PC-9 (cell line): Measurements from ENCODE around the gene PHLDB2. TPM values are rescaled to one million over a fixed set of nuclear protein-coding genes. Genes with fewer than 3 reads are reported as not detected.

Source experiments
- BruUV-seq: library from RNA; stranded (reverse); fragments of 400-500 nt; replicated peaks from 2 replicates; lab custom pipeline; 2021; lab: Mats Ljungman, UMichigan
- CTCF ChIA-PET: fragments of 300-600 bp; sonication (Branson Sonifier 250); formaldehyde crosslinking; loops from one replicate; lab custom pipeline; 2022; ENCODE audit warnings: antibody characterized with exemption; lab: Charles Lee
- POLR2A ChIA-PET: fragments of 300-600 bp; sonication (Branson Sonifier 250); formaldehyde crosslinking; loops from one replicate; lab custom pipeline; 2022; ENCODE audit warnings: antibody characterized with exemption; ENCODE audit not compliant: unreplicated experiment; lab: Charles Lee
- DNase-seq, 2 experiments: peaks; one replicate each; pipeline versions ENCODE4 v3.0.0 to v3.0.0-alpha.2; 2015 to 2022; ENCODE audit warnings: mixed read lengths in 1 of 2
- H2AFZ ChIP-seq: fragments of 200-600 bp; sonication (generic); 2 replicates; pipeline ENCODE4 v1.8.1; 2017; ENCODE audit warnings: antibody characterized with exemption
- H3F3A ChIP-seq: fragments of 200-600 bp; sonication (generic); 2 replicates; pipeline ENCODE4 v1.8.1; 2017; ENCODE audit warnings: antibody characterized with exemption, mild to moderate bottlenecking, low read depth; ENCODE audit not compliant: insufficient read depth
- H3K27ac ChIP-seq: fragments of 200-600 bp; sonication (generic); 2 replicates; pipeline ENCODE4 v1.6.1; 2016; ENCODE audit warnings: mixed run types
- H3K27me3 ChIP-seq: fragments of 200-600 bp; sonication (generic); 2 replicates; pipeline ENCODE4 v1.6.1; 2016; ENCODE audit warnings: low read depth, mixed run types; ENCODE audit not compliant: insufficient read depth
- H3K36me3 ChIP-seq: fragments of 200-600 bp; sonication (generic); 2 replicates; pipeline ENCODE4 v1.6.1; 2016; ENCODE audit warnings: low read depth, mixed run types
- H3K4me1 ChIP-seq: fragments of 200-600 bp; sonication (generic); replicated peaks from 2 replicates; pipeline ENCODE4 v1.6.1; 2016; ENCODE audit warnings: mixed run types; ENCODE audit not compliant: insufficient read depth
- H3K4me2 ChIP-seq: fragments of 200-600 bp; sonication (generic); 2 replicates; pipeline ENCODE4 v1.6.1; 2017; ENCODE audit warnings: mixed run types
- H3K4me3 ChIP-seq: fragments of 200-600 bp; sonication (generic); 2 replicates; pipeline ENCODE4 v1.6.1; 2016; ENCODE audit warnings: mixed run types
- H3K79me2 ChIP-seq: fragments of 200-600 bp; sonication (generic); 2 replicates; pipeline ENCODE4 v1.6.1; 2017; ENCODE audit warnings: low read depth, mixed run types
- H3K9me2 ChIP-seq: fragments of 200-600 bp; sonication (generic); 2 replicates; pipeline ENCODE4 v1.8.1; 2017; ENCODE audit warnings: mild to moderate bottlenecking; ENCODE audit not compliant: insufficient read depth
- H3K9me3 ChIP-seq: fragments of 200-600 bp; sonication (generic); 2 replicates; pipeline ENCODE4 v1.8.1; 2016; ENCODE audit warnings: low read depth; ENCODE audit not compliant: insufficient read depth
- H4K20me1 ChIP-seq: fragments of 200-600 bp; sonication (generic); 2 replicates; pipeline ENCODE4 v1.8.1; 2017; ENCODE audit not compliant: insufficient read depth
- EZH2 ChIP-seq: fragments of 200-600 bp; sonication (generic); IDR thresholded peaks from 2 replicates; pipeline ENCODE4 v1.8.0; 2017; ENCODE audit warnings: antibody characterized with exemption, low read depth
- intact Hi-C: fragments of 100-400 bp; cut with micrococcal nuclease; formaldehyde crosslinking; loops from one replicate; pipeline ENCODE4 v1.10.0; 2022; ENCODE audit not compliant: unreplicated experiment
- total RNA-seq: library from RNA; stranded (reverse); gene quantifications from 2 replicates; pipeline ENCODE4 v1.2.3, GENCODE V29; 2021
- TF ChIP-seq, protein P1 (sequence below): fragments of 200-600 bp; sonication (generic); conservative IDR thresholded peaks from 2 replicates; pipeline ENCODE4 v1.6.1; 2017; ENCODE audit warnings: mixed run types, antibody characterized with exemption, mild to moderate bottlenecking, moderate library complexity

PHLDB2 gene
- total RNA-seq, 1 experiment from 2014 or later, result 42.7 TPM

DNA sequence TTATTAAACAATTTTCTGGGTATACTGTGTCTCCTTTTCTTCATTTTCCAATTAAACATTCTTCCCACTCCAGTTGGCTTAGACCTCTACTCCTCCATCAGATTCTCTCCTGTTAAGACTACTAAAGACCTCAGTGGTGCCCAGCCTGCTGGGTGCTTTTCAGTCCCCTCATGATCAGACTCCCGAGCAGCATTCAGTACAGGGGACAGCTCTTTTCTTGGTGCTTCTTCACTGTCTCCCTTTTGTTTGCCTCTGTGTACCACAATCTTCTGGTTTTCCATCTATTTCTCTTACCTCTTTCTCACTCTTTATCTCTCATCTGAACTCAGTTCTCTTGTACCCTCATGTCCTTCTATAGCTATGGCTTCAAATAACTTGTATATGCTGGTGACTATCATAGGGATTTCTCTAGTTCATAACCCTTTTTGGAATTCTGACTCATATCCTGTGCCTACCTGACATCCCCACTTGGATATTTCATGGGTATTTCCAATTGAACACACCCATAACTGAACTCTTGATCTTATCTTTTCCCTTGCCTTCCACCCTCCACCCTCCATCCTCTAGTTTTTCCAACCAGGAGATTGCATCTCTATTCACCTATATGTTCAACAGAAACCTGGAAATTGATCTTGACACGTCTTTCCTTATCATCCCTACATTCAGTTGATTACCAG, 64.2 kb downstream of the PHLDB2 start:
- no peak overlapping the region; the same call in 1 of the 2 replicates for H3K4me3 ChIP-seq
- no peaks in the 10 kb centered on the region for H3K27me3 ChIP-seq
- intact Hi-C loops, result loop anchor here (1.0 to 5.0 kb wide), 7 partner anchors 14 to 206 kb away; no protein-coding TSS in a partner anchor
- H4K20me1 ChIP-seq, result no peaks in the 10 kb centered on the region
- CTCF ChIA-PET, result interaction anchor here (1.0 kb wide), 1 partner anchor 13 kb away, joined by 5 read pairs; no protein-coding TSS in a partner anchor
- TSS peak; percentile 92 for BruUV-seq
- peaks cover 77% of the 10 kb centered on the region for H3K36me3 ChIP-seq
- peak overlapping the region; percentile 63 for H3K4me2 ChIP-seq
- H3F3A ChIP-seq, result peaks cover 56% of the 10 kb centered on the region
- 0 out of 2 replicates have a peak, but pooled peaks cover 4% of the 10 kb centered on the region for H3K9me3 ChIP-seq
- no peaks in the 10 kb centered on the region for H3K9me2 ChIP-seq
- H3K79me2 ChIP-seq, result peaks cover 49% of the 10 kb centered on the region
- H3K4me1 ChIP-seq, result peaks cover 57% of the 10 kb centered on the region
- DNase-seq, result peak; percentile 28 to 88
- TF ChIP-seq, protein P1, sequence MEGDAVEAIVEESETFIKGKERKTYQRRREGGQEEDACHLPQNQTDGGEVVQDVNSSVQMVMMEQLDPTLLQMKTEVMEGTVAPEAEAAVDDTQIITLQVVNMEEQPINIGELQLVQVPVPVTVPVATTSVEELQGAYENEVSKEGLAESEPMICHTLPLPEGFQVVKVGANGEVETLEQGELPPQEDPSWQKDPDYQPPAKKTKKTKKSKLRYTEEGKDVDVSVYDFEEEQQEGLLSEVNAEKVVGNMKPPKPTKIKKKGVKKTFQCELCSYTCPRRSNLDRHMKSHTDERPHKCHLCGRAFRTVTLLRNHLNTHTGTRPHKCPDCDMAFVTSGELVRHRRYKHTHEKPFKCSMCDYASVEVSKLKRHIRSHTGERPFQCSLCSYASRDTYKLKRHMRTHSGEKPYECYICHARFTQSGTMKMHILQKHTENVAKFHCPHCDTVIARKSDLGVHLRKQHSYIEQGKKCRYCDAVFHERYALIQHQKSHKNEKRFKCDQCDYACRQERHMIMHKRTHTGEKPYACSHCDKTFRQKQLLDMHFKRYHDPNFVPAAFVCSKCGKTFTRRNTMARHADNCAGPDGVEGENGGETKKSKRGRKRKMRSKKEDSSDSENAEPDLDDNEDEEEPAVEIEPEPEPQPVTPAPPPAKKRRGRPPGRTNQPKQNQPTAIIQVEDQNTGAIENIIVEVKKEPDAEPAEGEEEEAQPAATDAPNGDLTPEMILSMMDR, result no peak
- no peak for TF ChIP-seq EZH2
- POLR2A ChIA-PET, result interaction anchor here (0.5 to 1.0 kb wide), 8 partner anchors 13 to 247 kb away, joined by 3 to 14 read pairs (median 4); no protein-coding TSS in a partner anchor
- H2AFZ ChIP-seq, result no peak overlapping the region
- peak overlapping the region; percentile 96 for H3K27ac ChIP-seq

DNA sequence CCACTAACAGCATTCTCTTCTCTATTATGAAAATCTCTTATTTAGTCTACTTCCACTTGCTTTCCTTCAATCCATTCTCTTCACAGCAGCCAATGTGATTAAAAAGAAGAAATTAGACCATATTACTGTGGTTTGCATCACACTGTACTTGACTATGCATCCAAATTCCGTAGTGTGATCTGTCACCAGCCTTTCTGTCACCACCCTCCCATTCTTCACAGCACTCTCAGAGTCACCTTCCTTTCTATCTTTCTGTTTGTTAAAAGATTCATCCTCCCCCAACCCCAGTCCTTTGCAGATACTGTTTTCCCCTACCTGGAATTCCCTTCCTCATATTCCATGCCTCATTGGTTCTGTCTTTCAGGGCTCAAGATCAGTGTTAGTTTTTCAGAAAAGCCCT, 64.7 kb downstream of the PHLDB2 start:
- Histone ChIP-seq H3K79me2 (peaks cover 49% of the 10 kb centered on the region), H3K4me1 (peaks cover 52% of the 10 kb centered on the region), H3F3A (peaks cover 56% of the 10 kb centered on the region), H3K9me2 (no peaks in the 10 kb centered on the region), H3K27ac (peak overlapping the region; percentile 96), H3K27me3 (no peaks in the 10 kb centered on the region), H3K36me3 (peaks cover 77% of the 10 kb centered on the region), H3K4me3 (0 out of 2 replicates have a peak overlapping the region, but pooled peaks have one; percentile 1), H2AFZ (no peak overlapping the region), H3K4me2 (peak overlapping the region; percentile 63), H3K9me3 (0 out of 2 replicates have a peak, but pooled peaks cover 4% of the 10 kb centered on the region), H4K20me1 (no peaks in the 10 kb centered on the region)
- DNase-seq, result peak; percentile 37 to 49
- TF ChIP-seq, protein P1, result no peak
- no peak for TF ChIP-seq EZH2
- CTCF ChIA-PET, result no interaction called here
- BruUV-seq, result TSS peak; percentile 70
- POLR2A ChIA-PET, result interaction anchor here (0.5 to 1.0 kb wide), 5 partner anchors 19 to 247 kb away, joined by 3 to 14 read pairs (median 7); no protein-coding TSS in a partner anchor
- intact Hi-C loops, result loop anchor here (1.0 to 5.0 kb wide), 7 partner anchors 13 to 207 kb away; no protein-coding TSS in a partner anchor

DNA sequence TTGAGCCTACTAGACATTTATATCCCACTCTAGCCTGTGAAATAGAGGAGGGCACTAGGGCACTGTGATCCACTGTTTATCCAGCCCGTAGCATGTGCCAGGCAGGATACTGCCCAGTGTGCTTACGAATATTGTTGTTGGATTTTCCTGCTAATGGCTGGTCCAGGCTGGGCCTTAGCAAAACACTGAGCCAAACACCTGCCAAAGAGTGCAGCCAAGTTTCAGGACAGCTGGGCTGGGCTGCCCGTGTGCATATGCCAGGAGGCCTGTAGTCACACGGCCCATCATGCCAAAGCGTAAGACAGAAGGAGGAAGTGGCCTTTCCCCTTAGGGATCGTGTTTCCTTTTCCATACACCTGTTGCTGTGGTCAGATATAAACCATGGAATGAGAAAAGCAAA, 65.2 kb downstream of the PHLDB2 start:
- Histone ChIP-seq H3K27ac (peak overlapping the region; percentile 96), H3F3A (peaks cover 56% of the 10 kb centered on the region), H3K4me2 (peak overlapping the region; percentile 63), H3K27me3 (no peaks in the 10 kb centered on the region), H3K4me1 (peaks cover 52% of the 10 kb centered on the region), H2AFZ (no peak overlapping the region), H4K20me1 (no peaks in the 10 kb centered on the region), H3K9me2 (no peaks in the 10 kb centered on the region), H3K4me3 (0 out of 2 replicates have a peak overlapping the region, but pooled peaks have one; percentile 1), H3K9me3 (0 out of 2 replicates have a peak, but pooled peaks cover 1% of the 10 kb centered on the region), H3K36me3 (peaks cover 74% of the 10 kb centered on the region), H3K79me2 (peaks cover 47% of the 10 kb centered on the region)
- no TSS peak for BruUV-seq
- ChIA-PET POLR2A (interaction anchor here (0.7 kb wide), 3 partner anchors 8 to 121 kb away, joined by 3 to 8 read pairs (median 3); no protein-coding TSS in a partner anchor), CTCF (interaction anchor here (0.6 kb wide), 1 partner anchor 173 kb away, joined by 3 read pairs; no protein-coding TSS in a partner anchor)
- no peak for TF ChIP-seq EZH2
- TF ChIP-seq, protein P1, result no peak
- peak in 1 of 2 experiments; percentile 60 for DNase-seq
- intact Hi-C loops, result loop anchor here (5.0 kb wide), 1 partner anchor 187 kb away; no protein-coding TSS in a partner anchor
